Activated naive CD4-positive, alpha-beta T cell (primary cell): ENCODE results near the gene FRMD3.
"Not testable (repeated sequence)": the region's sequence is repeated elsewhere in the genome, so short reads cannot be mapped to it uniquely, and the experiment has no call there.

ENCODE experiments used
- DNase-seq, 4 experiments: peaks; one replicate each; lab custom pipeline; 2025; lab: John Stamatoyannopoulos, UW

FRMD3 gene

GRCh38 chr9:83521411-83521810 lies 16.8 kb downstream of the FRMD3 start:
- no peak for DNase-seq

GRCh38 chr9:83521011-83521410 lies 17.2 kb downstream of the FRMD3 start:
- no peak for DNase-seq

- no peak for DNase-seq
Observed at GRCh38 chr9:83520292-83520691, 17.9 kb downstream of the FRMD3 start.

GRCh38 chr9:83517980-83518379 lies 20.2 kb downstream of the FRMD3 start:
- not testable (repeated sequence) for DNase-seq

- no peak for DNase-seq
Observed at GRCh38 chr9:83514767-83515166, 23.4 kb downstream of the FRMD3 start.

GRCh38 chr9:83512621-83513020 lies 25.6 kb downstream of the FRMD3 start:
- DNase-seq: no peak

- DNase-seq: no peak
Observed at GRCh38 chr9:83511051-83511450, 27.1 kb downstream of the FRMD3 start.

GRCh38 chr9:83509402-83509801 lies 28.8 kb downstream of the FRMD3 start:
- DNase-seq: no peak

- DNase-seq: no peak
Observed at GRCh38 chr9:83508067-83508466, 30.1 kb downstream of the FRMD3 start.

- no peak for DNase-seq
Observed at GRCh38 chr9:83505282-83505681, 32.9 kb downstream of the FRMD3 start.

GRCh38 chr9:83503866-83504265 lies 34.3 kb downstream of the FRMD3 start:
- no peak for DNase-seq

GRCh38 chr9:83501565-83501964 lies 36.6 kb downstream of the FRMD3 start:
- no peak for DNase-seq

- no peak for DNase-seq
Observed at GRCh38 chr9:83497441-83497840, 40.8 kb downstream of the FRMD3 start.

- no peak for DNase-seq
Observed at GRCh38 chr9:83491995-83492394, 46.2 kb downstream of the FRMD3 start.

- no peak for DNase-seq
Observed at GRCh38 chr9:83491413-83491812, 46.8 kb downstream of the FRMD3 start.

- no peak for DNase-seq
Observed at GRCh38 chr9:83489961-83490360, 48.2 kb downstream of the FRMD3 start.

- DNase-seq: no peak
Observed at GRCh38 chr9:83484990-83485389, 53.2 kb downstream of the FRMD3 start.

GRCh38 chr9:83483223-83483622 lies 55.0 kb downstream of the FRMD3 start:
- no peak for DNase-seq

- DNase-seq: no peak
Observed at GRCh38 chr9:83479765-83480164, 58.4 kb downstream of the FRMD3 start.

- DNase-seq: no peak
Observed at GRCh38 chr9:83477571-83477970, 60.6 kb downstream of the FRMD3 start.

- DNase-seq: no peak
Observed at GRCh38 chr9:83477120-83477519, 61.1 kb downstream of the FRMD3 start.

- DNase-seq: no peak
Observed at GRCh38 chr9:83476513-83476912, 61.7 kb downstream of the FRMD3 start.

GRCh38 chr9:83475741-83476140 lies 62.5 kb downstream of the FRMD3 start:
- DNase-seq: no peak

GRCh38 chr9:83474631-83475030 lies 63.6 kb downstream of the FRMD3 start:
- DNase-seq: no peak

- no peak for DNase-seq
Observed at GRCh38 chr9:83473488-83473971, 64.7 kb downstream of the FRMD3 start.
